ELR (cell line): ENCODE results near the gene APOC3.

Experiments
- DNase-seq: peaks from one replicate; pipeline ENCODE4 v3.0.0-alpha.2; 2015; ENCODE audit warnings: low read depth

APOC3 gene

GRCh38 chr11:116804001-116804400, 25.7 kb upstream of the APOC3 start:
- no peak for DNase-seq

- no peak for DNase-seq
Observed at GRCh38 chr11:116807601-116808261, 22.0 kb upstream of the APOC3 start.

- peak; percentile 35 for DNase-seq
Observed at GRCh38 chr11:116808262-116809175, 21.2 kb upstream of the APOC3 start.

- DNase-seq, result no peak
Observed at GRCh38 chr11:116811194-116811593, 18.5 kb upstream of the APOC3 start.

GRCh38 chr11:116812109-116812508, 17.6 kb upstream of the APOC3 start:
- DNase-seq, result no peak

- DNase-seq, result no peak
Observed at GRCh38 chr11:116813170-116813569, 16.5 kb upstream of the APOC3 start.

- no peak for DNase-seq
Observed at GRCh38 chr11:116813781-116814471, 15.8 kb upstream of the APOC3 start.

GRCh38 chr11:116814502-116814901, 15.2 kb upstream of the APOC3 start:
- no peak for DNase-seq

GRCh38 chr11:116819049-116819448, 10.7 kb upstream of the APOC3 start:
- DNase-seq, result no peak

GRCh38 chr11:116821050-116821918, 8.4 kb upstream of the APOC3 start:
- no peak for DNase-seq

GRCh38 chr11:116822575-116822974, 7.1 kb upstream of the APOC3 start:
- DNase-seq, result no peak

- no peak for DNase-seq
Observed at GRCh38 chr11:116823031-116823843, 6.5 kb upstream of the APOC3 start, which contains the start of gene APOA4. TSS of gene APOA4 (minus strand) at chr11:116823304. CDS start at chr11:116823191, 113 bp downstream.

- DNase-seq, result no peak
Observed at GRCh38 chr11:116825434-116825833, 4.3 kb upstream of the APOC3 start.

- no peak for DNase-seq
Observed at GRCh38 chr11:116825854-116826750, 3.6 kb upstream of the APOC3 start.

- no peak for DNase-seq
Observed at GRCh38 chr11:116826751-116827431, 2.8 kb upstream of the APOC3 start.

GRCh38 chr11:116827461-116827860, 2.2 kb upstream of the APOC3 start:
- no peak for DNase-seq

GRCh38 chr11:116828632-116829524, 829 bp upstream of the APOC3 start:
- DNase-seq, result no peak
